LNCaP clone FGC (cell line): ENCODE data around the gene PPP1R14B.

ENCODE experiments used
- DNase-seq: peaks from one replicate; pipeline ENCODE4 v3.0.0-alpha.2; 2011; ENCODE audit warnings: low read depth
- H3K4me3 ChIP-seq: 2 replicates; pipeline ENCODE4 v1.5.1; 2011; ENCODE audit warnings: mild to moderate bottlenecking, low read depth, low read length, control low read depth
- TF ChIP-seq, protein P1 (sequence below): IDR thresholded peaks from 2 replicates; pipeline ENCODE4 v1.5.1; 2012; ENCODE audit warnings: mild to moderate bottlenecking; ENCODE audit not compliant: control insufficient read depth, insufficient read depth; ENCODE audit errors: extremely low read depth

Gene PPP1R14B

DNA sequence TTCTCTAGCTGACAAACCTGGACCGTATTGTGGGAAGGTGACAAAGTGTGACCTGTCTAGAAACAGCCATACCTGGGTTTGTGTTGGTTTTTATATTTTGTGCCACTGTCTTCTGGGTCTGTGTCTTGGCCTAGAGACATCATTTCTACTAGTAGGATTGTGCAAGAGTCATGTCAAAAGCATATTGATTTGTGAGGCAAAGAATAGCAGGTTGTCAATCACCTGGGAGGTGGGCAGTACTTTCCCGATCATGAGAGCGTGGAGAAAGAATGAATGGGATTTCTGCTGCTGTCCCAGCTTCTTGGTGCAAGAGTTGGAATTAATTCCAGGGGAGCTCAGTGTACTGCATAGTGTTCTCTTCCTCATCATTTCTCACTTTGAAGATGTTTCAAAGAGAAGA is 45.2 kb downstream of the PPP1R14B start:
- no peak overlapping the region for H3K4me3 ChIP-seq
- no peak for DNase-seq
- TF ChIP-seq, protein P1, sequence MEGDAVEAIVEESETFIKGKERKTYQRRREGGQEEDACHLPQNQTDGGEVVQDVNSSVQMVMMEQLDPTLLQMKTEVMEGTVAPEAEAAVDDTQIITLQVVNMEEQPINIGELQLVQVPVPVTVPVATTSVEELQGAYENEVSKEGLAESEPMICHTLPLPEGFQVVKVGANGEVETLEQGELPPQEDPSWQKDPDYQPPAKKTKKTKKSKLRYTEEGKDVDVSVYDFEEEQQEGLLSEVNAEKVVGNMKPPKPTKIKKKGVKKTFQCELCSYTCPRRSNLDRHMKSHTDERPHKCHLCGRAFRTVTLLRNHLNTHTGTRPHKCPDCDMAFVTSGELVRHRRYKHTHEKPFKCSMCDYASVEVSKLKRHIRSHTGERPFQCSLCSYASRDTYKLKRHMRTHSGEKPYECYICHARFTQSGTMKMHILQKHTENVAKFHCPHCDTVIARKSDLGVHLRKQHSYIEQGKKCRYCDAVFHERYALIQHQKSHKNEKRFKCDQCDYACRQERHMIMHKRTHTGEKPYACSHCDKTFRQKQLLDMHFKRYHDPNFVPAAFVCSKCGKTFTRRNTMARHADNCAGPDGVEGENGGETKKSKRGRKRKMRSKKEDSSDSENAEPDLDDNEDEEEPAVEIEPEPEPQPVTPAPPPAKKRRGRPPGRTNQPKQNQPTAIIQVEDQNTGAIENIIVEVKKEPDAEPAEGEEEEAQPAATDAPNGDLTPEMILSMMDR = no peak

DNA sequence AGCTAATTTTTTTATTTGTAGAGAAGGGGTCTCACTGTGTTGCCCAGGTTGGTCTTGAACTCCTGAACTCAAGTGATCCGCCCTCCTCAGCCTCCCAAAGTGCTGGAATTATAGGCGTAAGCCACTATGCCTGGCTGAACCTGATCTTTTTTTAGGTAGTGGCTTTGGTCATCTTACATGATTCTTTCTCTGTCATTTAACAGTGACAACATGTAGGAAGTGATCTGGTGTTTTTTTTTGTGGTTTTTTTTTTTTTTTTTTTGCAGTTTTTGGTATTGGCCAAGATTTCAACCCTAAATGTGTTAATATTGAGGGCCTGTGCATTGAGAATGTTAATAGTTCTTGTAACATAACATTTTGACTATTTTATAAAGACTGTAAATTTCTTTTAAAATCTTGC is 48.2 kb downstream of the PPP1R14B start:
- H3K4me3 ChIP-seq = no peak overlapping the region
- TF ChIP-seq, protein P1 = no peak
- DNase-seq = no peak

DNA sequence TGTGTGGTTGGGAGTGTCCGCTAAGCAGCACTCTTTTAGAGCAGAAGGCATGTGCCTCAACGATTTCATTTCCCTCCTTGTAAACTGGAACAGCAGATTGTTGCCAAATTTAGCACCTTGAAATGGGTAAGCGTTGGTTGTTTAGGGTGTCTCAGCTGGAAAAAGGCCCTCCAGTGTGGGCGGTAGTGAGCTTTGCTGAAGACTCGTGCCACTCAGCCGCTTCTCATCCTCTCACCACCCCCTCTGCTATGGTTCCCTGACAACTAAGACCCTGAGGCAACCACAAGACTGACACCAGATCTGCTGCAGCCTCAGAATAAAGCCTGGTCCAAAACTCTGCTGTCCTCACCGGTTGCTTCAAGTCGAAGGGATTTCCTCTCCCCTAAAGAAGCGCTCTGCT is 50.1 kb downstream of the PPP1R14B start:
- no peak for DNase-seq
- TF ChIP-seq, protein P1 = no peak
- H3K4me3 ChIP-seq = no peak overlapping the region
